B cell (primary cell): Measurements from ENCODE around the gene POLR2C.

ENCODE experiments used
- CTCF ChIP-seq: fragments of 200-600 bp; IDR thresholded peaks from one replicate; pipeline ENCODE4 v1.8.0; 2022; ENCODE audit warnings: antibody characterized with exemption, mild to moderate bottlenecking
- EZH2 ChIP-seq: IDR thresholded peaks from 2 replicates; pipeline ENCODE4 v1.6.1; 2012; ENCODE audit warnings: borderline replicate concordance, low read depth, mild to moderate bottlenecking, moderate library complexity, low read length; ENCODE audit not compliant: insufficient read depth, poor library complexity, severe bottlenecking

- no peak for TF ChIP-seq CTCF
- no peak for TF ChIP-seq EZH2
Measured at GRCh38 chr16:57516773-57517172, 54.3 kb downstream of the POLR2C start.
